ENCODE data around the gene RTCA.
"Not testable (repeated sequence)": the region's sequence is repeated elsewhere in the genome, so short reads cannot be mapped to it uniquely, and the experiment has no call there.

Gene RTCA

GRCh38 chr1:100265931-100266740, at the start of gene RTCA:
Gene RTCA, plus strand, starts transcription at chr1:100266216. Its CDS starts 160 bp downstream, at chr1:100266376.
- peak; percentile 95 for DNase-seq (ENCODE audit: low read depth)

- DNase-seq (ENCODE audit: low read depth) = no peak
These were observed 48.2 kb upstream of the RTCA start for GRCh38 chr1:100217834-100218233.

- no peak for DNase-seq (ENCODE audit: low read depth)
These were observed 46.6 kb upstream of the RTCA start for GRCh38 chr1:100219457-100219856.

GRCh38 chr1:100219883-100220282, 46.1 kb upstream of the RTCA start:
- no peak for DNase-seq (ENCODE audit: low read depth)

GRCh38 chr1:100222428-100222827, 43.6 kb upstream of the RTCA start:
- no peak for DNase-seq (ENCODE audit: low read depth)

GRCh38 chr1:100229681-100230443, 36.2 kb upstream of the RTCA start:
- DNase-seq (ENCODE audit: low read depth) = no peak

- DNase-seq (ENCODE audit: low read depth) = no peak
These were observed 35.3 kb upstream of the RTCA start for GRCh38 chr1:100230765-100231164.

GRCh38 chr1:100231721-100232120, 34.3 kb upstream of the RTCA start:
- no peak for DNase-seq (ENCODE audit: low read depth)

- no peak for DNase-seq (ENCODE audit: low read depth)
These were observed 33.9 kb upstream of the RTCA start for GRCh38 chr1:100232156-100232555.

- not testable (repeated sequence) for DNase-seq (ENCODE audit: low read depth)
These were observed 32.5 kb upstream of the RTCA start for GRCh38 chr1:100233566-100233965.

GRCh38 chr1:100234432-100234831, 31.6 kb upstream of the RTCA start:
- DNase-seq (ENCODE audit: low read depth) = no peak

- DNase-seq (ENCODE audit: low read depth) = no peak
These were observed 28.9 kb upstream of the RTCA start for GRCh38 chr1:100237091-100237490.

- DNase-seq (ENCODE audit: low read depth) = no peak
These were observed 26.1 kb upstream of the RTCA start for GRCh38 chr1:100239961-100240360.

GRCh38 chr1:100240631-100241030, 25.4 kb upstream of the RTCA start:
- DNase-seq (ENCODE audit: low read depth) = no peak

GRCh38 chr1:100246738-100247137, 19.3 kb upstream of the RTCA start:
- no peak for DNase-seq (ENCODE audit: low read depth)

GRCh38 chr1:100249155-100249536, 16.9 kb upstream of the RTCA start:
- DNase-seq (ENCODE audit: low read depth) = no peak

- DNase-seq (ENCODE audit: low read depth) = peak; percentile 87
These were observed 16.3 kb upstream of the RTCA start, which contains the start of gene DBT for GRCh38 chr1:100249537-100250257. Gene DBT, minus strand, starts transcription at chr1:100249834. Its CDS starts 14 bp downstream, at chr1:100249820.

- DNase-seq (ENCODE audit: low read depth) = no peak
These were observed 15.8 kb upstream of the RTCA start for GRCh38 chr1:100250264-100250663.

- DNase-seq (ENCODE audit: low read depth) = no peak
These were observed 15.2 kb upstream of the RTCA start for GRCh38 chr1:100250807-100251206.

GRCh38 chr1:100252901-100253300, 13.1 kb upstream of the RTCA start:
- no peak for DNase-seq (ENCODE audit: low read depth)

GRCh38 chr1:100253552-100253951, 12.5 kb upstream of the RTCA start:
- no peak for DNase-seq (ENCODE audit: low read depth)

GRCh38 chr1:100256273-100256672, 9.7 kb upstream of the RTCA start:
- not testable (repeated sequence) for DNase-seq (ENCODE audit: low read depth)

GRCh38 chr1:100258427-100258826, 7.6 kb upstream of the RTCA start:
- DNase-seq (ENCODE audit: low read depth) = not testable (repeated sequence)

Data from T-helper 22 cell (primary cell).